ENCODE results near the gene MEX3A. TPM values are rescaled to one million over a fixed set of nuclear protein-coding genes. Genes with fewer than 3 reads are reported as not detected.
A peak's percentile ranks its signal among the peaks of the same experiment; 100 is the strongest.

Gene MEX3A
- total RNA-seq, 5 donors from 2014 or later (not counting 1 experiment from before 2014, with no cell fraction given): 0.03 to 0.58 (median 0.20) TPM

DNA sequence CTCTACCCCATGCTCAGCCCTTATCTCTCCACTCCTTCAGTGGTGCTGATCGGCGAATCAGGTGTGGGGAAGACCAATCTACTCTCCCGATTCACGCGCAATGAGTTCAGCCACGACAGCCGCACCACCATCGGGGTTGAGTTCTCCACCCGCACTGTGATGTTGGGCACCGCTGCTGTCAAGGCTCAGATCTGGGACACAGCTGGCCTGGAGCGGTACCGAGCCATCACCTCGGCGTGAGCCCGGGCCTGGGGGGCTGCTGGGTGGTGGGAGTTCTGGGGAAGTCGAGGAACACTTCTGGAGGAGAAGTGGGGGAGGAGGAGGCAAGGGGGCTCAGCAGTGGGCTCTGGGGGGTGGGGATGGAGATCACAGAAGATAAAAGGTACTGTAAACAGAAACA is 16.4 kb downstream of the MEX3A start:
- CTCF ChIA-PET: interaction anchor here in 1 of 2 donors (0.8 to 1.1 kb wide), 3 partner anchors 40 to 192 kb away, joined by 3 to 4 read pairs (median 3); partner anchors contain the start of gene SSR2
- H3K9me3 Mint-ChIP-seq: no peaks in the 10 kb centered on the region
- H3K9me3 ChIP-seq: no peaks in the 10 kb centered on the region
- no peaks in the 10 kb centered on the region for H3K36me3 ChIP-seq (ENCODE audit: control insufficient read depth in 2 of 2, extremely low read depth in 1 of 2, insufficient read depth in 1 of 2, low read length in 1 of 2)
- H3K4me1 Mint-ChIP-seq: peaks cover 6 to 8% (median 7%) of the 10 kb centered on the region in 3 donors
- no peak overlapping the region for H3K4me3 ChIP-seq (ENCODE audit: control insufficient read depth in 1 of 2, extremely low read depth in 1 of 2, low read length in 1 of 2)
- H3K36me3 Mint-ChIP-seq: no peaks in the 10 kb centered on the region
- WGBS (ENCODE audit: insufficient coverage): 84% methylated on average over 9 of the region's 16 CpGs
- POLR2A ChIA-PET: no interaction called here
- DNase-seq (no peak), ATAC-seq (replicated peaks in 1 of 4) (no peak)
- H3K4me1 ChIP-seq (ENCODE audit: control insufficient read depth in 1 of 2, extremely low read depth in 1 of 2, insufficient read depth in 2 of 2, low read length in 2 of 2): peaks cover 0 to 4% of the 10 kb centered on the region in 2 experiments
- H3K27me3 ChIP-seq (replicated peaks in 1 of 2; ENCODE audit: control insufficient read depth in 2 of 2, extremely low read depth in 1 of 2, insufficient read depth in 2 of 2, low read length in 1 of 2): peaks cover 0 to 3% of the 10 kb centered on the region in 2 experiments
- no peaks in the 10 kb centered on the region for H3K27me3 Mint-ChIP-seq
- no peak overlapping the region for H3K27ac ChIP-seq (ENCODE audit: low read length)
- no peak overlapping the region for H3K27ac Mint-ChIP-seq
- H3K4me3 Mint-ChIP-seq: no peak overlapping the region

DNA sequence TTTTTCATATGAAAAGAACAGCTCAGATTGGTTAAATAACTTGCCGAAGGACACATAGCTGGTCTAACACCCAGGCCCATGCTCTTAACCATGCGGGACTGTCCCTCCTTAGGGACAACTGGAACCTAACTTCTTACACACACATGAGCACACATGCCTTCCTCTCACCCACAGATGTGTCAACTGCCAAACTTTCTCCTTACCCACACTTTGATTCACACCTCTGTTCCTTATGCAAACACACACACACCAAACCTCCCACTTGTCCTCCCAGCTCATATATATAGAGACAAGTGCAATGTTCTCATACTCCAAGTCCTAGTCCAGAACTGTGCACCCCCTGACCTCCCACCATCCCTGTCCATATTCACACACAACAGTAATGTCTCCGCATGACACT is 17.1 kb downstream of the MEX3A start:
- Histone ChIP-seq H3K27ac (ENCODE audit: low read length) (no peak overlapping the region), H3K27me3 (replicated peaks in 1 of 2; ENCODE audit: control insufficient read depth in 2 of 2, extremely low read depth in 1 of 2, insufficient read depth in 2 of 2, low read length in 1 of 2) (peaks cover 0 to 3% of the 10 kb centered on the region in 2 experiments), H3K4me3 (ENCODE audit: control insufficient read depth in 1 of 2, extremely low read depth in 1 of 2, low read length in 1 of 2) (no peak overlapping the region), H3K9me3 (no peaks in the 10 kb centered on the region), H3K4me1 (ENCODE audit: control insufficient read depth in 1 of 2, extremely low read depth in 1 of 2, insufficient read depth in 2 of 2, low read length in 2 of 2) (peaks cover 0 to 4% of the 10 kb centered on the region in 2 experiments), H3K36me3 (ENCODE audit: control insufficient read depth in 2 of 2, extremely low read depth in 1 of 2, insufficient read depth in 1 of 2, low read length in 1 of 2) (no peaks in the 10 kb centered on the region)
- ChIA-PET CTCF (no interaction called here), POLR2A (no interaction called here)
- no peak for DNase-seq
- H3K27ac Mint-ChIP-seq: no peak overlapping the region
- no peaks in the 10 kb centered on the region for H3K36me3 Mint-ChIP-seq
- WGBS (ENCODE audit: insufficient coverage): 85% methylated on average over 3 of the region's 3 CpGs
- no peak for ATAC-seq (replicated peaks in 1 of 4)
- no peaks in the 10 kb centered on the region for H3K27me3 Mint-ChIP-seq
- no peaks in the 10 kb centered on the region for H3K9me3 Mint-ChIP-seq
- peaks cover 6 to 8% (median 7%) of the 10 kb centered on the region in 3 donors for H3K4me1 Mint-ChIP-seq
- no peak overlapping the region for H3K4me3 Mint-ChIP-seq

DNA sequence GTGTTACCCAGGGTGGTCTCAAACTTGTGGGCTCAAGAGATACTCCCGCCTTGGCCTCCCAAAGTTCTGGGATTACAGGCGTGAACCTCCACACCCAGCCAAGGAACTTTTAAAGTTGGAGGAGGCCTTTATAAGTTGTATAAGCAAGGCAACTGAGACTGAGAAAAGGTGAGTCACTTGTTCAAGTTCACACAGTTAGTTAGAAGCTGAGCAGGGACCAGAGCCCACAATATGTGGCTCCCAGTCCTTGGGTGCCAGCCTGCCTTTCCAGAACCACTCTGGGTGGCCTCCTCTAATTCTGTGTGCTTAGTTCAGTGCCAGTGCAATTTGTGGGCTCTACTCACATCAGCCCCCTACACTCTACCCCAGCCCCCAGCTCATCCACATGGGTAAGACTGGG is 17.6 kb downstream of the MEX3A start:
- H3K4me1 Mint-ChIP-seq: peaks cover 6 to 8% (median 7%) of the 10 kb centered on the region in 3 donors
- peaks cover 0 to 4% of the 10 kb centered on the region in 2 experiments for H3K4me1 ChIP-seq (ENCODE audit: control insufficient read depth in 1 of 2, extremely low read depth in 1 of 2, insufficient read depth in 2 of 2, low read length in 2 of 2)
- H3K27me3 Mint-ChIP-seq: no peaks in the 10 kb centered on the region
- peaks cover 0 to 3% of the 10 kb centered on the region in 2 experiments for H3K27me3 ChIP-seq (replicated peaks in 1 of 2; ENCODE audit: control insufficient read depth in 2 of 2, extremely low read depth in 1 of 2, insufficient read depth in 2 of 2, low read length in 1 of 2)
- no peak overlapping the region for H3K27ac ChIP-seq (ENCODE audit: low read length)
- H3K36me3 Mint-ChIP-seq: no peaks in the 10 kb centered on the region
- no peak overlapping the region for H3K4me3 ChIP-seq (ENCODE audit: control insufficient read depth in 1 of 2, extremely low read depth in 1 of 2, low read length in 1 of 2)
- CTCF ChIA-PET: interaction anchor here in 1 of 2 donors (0.9 kb wide), 1 partner anchor 39 kb away, joined by 3 read pairs; no protein-coding TSS in a partner anchor
- POLR2A ChIA-PET: no interaction called here
- DNase-seq (no peak), ATAC-seq (replicated peaks in 1 of 4) (no peak)
- no peaks in the 10 kb centered on the region for H3K9me3 ChIP-seq
- no peaks in the 10 kb centered on the region for H3K9me3 Mint-ChIP-seq
- H3K27ac Mint-ChIP-seq: no peak overlapping the region
- no peak overlapping the region for H3K4me3 Mint-ChIP-seq
- whole genome bisulfite sequencing (ENCODE audit: insufficient coverage): no CpG with 5 or more reads among the region's 2 CpGs
- no peaks in the 10 kb centered on the region for H3K36me3 ChIP-seq (ENCODE audit: control insufficient read depth in 2 of 2, extremely low read depth in 1 of 2, insufficient read depth in 1 of 2, low read length in 1 of 2)

DNA sequence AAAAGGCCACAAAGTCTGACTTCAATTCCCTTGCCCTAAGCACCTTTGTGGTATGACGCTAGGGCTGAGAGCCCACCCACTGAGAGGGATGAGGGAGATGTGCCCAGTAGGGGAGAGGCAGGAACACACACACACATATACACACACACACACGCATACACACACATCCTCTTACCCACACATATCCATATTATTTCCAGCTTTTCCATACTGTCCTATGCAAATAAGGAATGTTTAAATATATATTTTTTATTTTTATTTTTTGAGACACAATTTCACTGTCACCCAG is 18.3 kb downstream of the MEX3A start:
- Histone ChIP-seq H3K4me1 (ENCODE audit: control insufficient read depth in 1 of 2, extremely low read depth in 1 of 2, insufficient read depth in 2 of 2, low read length in 2 of 2) (peaks cover 0 to 4% of the 10 kb centered on the region in 2 experiments), H3K27ac (ENCODE audit: low read length) (no peak overlapping the region), H3K9me3 (no peaks in the 10 kb centered on the region), H3K36me3 (ENCODE audit: control insufficient read depth in 2 of 2, extremely low read depth in 1 of 2, insufficient read depth in 1 of 2, low read length in 1 of 2) (no peaks in the 10 kb centered on the region), H3K4me3 (ENCODE audit: control insufficient read depth in 1 of 2, extremely low read depth in 1 of 2, low read length in 1 of 2) (no peak overlapping the region), H3K27me3 (replicated peaks in 1 of 2; ENCODE audit: control insufficient read depth in 2 of 2, extremely low read depth in 1 of 2, insufficient read depth in 2 of 2, low read length in 1 of 2) (peaks cover 0 to 3% of the 10 kb centered on the region in 2 experiments)
- no CpG with 5 or more reads among the region's 2 CpGs for WGBS (ENCODE audit: insufficient coverage)
- H3K4me3 Mint-ChIP-seq: no peak overlapping the region
- no peaks in the 10 kb centered on the region for H3K9me3 Mint-ChIP-seq
- ATAC-seq (replicated peaks in 1 of 4): no peak
- H3K36me3 Mint-ChIP-seq: no peaks in the 10 kb centered on the region
- POLR2A ChIA-PET: no interaction called here
- no peaks in the 10 kb centered on the region for H3K27me3 Mint-ChIP-seq
- peaks cover 6 to 8% (median 7%) of the 10 kb centered on the region in 3 donors for H3K4me1 Mint-ChIP-seq
- DNase-seq: no peak
- H3K27ac Mint-ChIP-seq: no peak overlapping the region
- CTCF ChIA-PET: interaction anchor here (0.7 to 0.9 kb wide), 2 partner anchors 38 to 544 kb away, joined by 3 read pairs; no protein-coding TSS in a partner anchor

DNA sequence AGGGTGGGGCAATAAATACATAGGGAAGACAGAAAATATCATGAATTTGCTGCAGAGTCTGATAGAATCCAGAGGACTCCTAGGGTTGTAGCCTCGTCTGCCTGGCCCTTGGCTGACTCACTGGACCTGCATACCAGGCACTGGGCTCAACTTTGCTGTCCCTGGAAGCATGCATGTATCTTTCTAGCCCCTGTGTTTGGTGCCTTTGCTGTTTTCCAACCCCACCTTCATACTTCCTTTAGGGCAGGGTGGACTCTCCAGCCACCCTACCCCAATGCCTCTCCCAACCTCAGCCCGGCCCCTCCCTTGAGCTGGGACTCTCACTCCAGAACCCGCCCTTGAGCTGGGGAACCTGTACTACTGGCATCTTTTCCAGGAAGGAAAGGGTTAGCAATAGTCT is 20.1 kb downstream of the MEX3A start:
- peaks cover 0 to 3% of the 10 kb centered on the region in 2 experiments for H3K27me3 ChIP-seq (replicated peaks in 1 of 2; ENCODE audit: control insufficient read depth in 2 of 2, extremely low read depth in 1 of 2, insufficient read depth in 2 of 2, low read length in 1 of 2)
- H3K9me3 Mint-ChIP-seq: no peaks in the 10 kb centered on the region
- peaks cover 7 to 8% (median 7%) of the 10 kb centered on the region in 3 donors for H3K4me1 Mint-ChIP-seq
- no peaks in the 10 kb centered on the region for H3K36me3 Mint-ChIP-seq
- H3K36me3 ChIP-seq (ENCODE audit: control insufficient read depth in 2 of 2, extremely low read depth in 1 of 2, insufficient read depth in 1 of 2, low read length in 1 of 2): peaks cover 0 to 3% of the 10 kb centered on the region in 2 donors
- peaks cover 0 to 4% of the 10 kb centered on the region in 2 experiments for H3K4me1 ChIP-seq (ENCODE audit: control insufficient read depth in 1 of 2, extremely low read depth in 1 of 2, insufficient read depth in 2 of 2, low read length in 2 of 2)
- no peak overlapping the region for H3K4me3 ChIP-seq (ENCODE audit: control insufficient read depth in 1 of 2, extremely low read depth in 1 of 2, low read length in 1 of 2)
- H3K27ac ChIP-seq (ENCODE audit: low read length): no peak overlapping the region
- ChIA-PET CTCF (interaction anchor here in 1 of 2 donors (0.7 kb wide), 1 partner anchor 73 kb away, joined by 3 read pairs; no protein-coding TSS in a partner anchor), POLR2A (no interaction called here)
- ATAC-seq (replicated peaks in 1 of 4): no peak
- no peaks in the 10 kb centered on the region for H3K9me3 ChIP-seq
- WGBS (ENCODE audit: insufficient coverage): 100% methylated on average over 1 of the region's 3 CpGs
- no peak for DNase-seq
- H3K27ac Mint-ChIP-seq: no peak overlapping the region
- H3K27me3 Mint-ChIP-seq: no peaks in the 10 kb centered on the region
- no peak overlapping the region for H3K4me3 Mint-ChIP-seq

DNA sequence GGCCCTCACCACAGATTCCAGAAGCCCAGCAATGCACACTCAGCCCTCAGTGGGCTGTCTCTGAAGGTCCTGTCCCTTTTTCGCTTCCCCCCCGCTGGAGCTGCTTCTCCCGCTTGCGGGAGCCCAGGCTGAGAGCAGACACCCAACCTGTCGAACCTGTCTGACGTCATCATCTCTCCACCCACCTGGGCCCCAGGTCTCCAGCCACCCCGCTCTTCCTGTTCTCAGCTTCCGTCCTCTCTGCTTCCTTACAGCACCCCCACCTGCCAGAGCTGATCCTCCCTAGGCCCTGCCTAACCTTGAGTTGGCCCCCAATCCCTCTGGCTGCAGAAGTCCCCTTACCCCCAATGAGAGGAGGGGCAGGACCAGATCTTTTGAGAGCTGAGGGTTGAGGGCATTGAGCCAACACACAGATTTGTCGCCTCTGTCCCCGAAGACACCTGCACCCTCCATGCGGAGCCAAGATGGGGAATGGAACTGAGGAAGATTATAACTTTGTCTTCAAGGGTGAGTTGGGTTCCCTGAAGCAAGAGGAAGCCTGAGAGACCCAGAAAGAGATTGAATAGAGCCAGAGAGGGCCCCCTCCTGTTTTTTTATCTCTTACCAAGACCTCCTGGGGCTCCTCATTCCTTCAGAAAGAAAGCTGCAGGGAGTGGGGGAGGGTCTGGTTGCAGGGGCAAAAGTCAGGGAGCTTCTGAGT is 21.2 kb downstream of the MEX3A start, which contains the start of gene RAB25:
Gene RAB25, plus strand, starts transcription at position 224 of the 700 bp plus-strand sequence. Its CDS starts 241 bp downstream, at position 465.
- CTCF ChIA-PET: no interaction called here
- ATAC-seq (replicated peaks in 1 of 4): peak in 1 of 4 experiments; percentile 35
- H3K36me3 ChIP-seq (ENCODE audit: control insufficient read depth in 2 of 2, extremely low read depth in 1 of 2, insufficient read depth in 1 of 2, low read length in 1 of 2): peaks cover 0 to 3% of the 10 kb centered on the region in 2 donors
- Mint-ChIP-seq H3K27ac (peak within 1 kb of the TSS in 1 of 2 donors; percentile 53), H3K4me1 (peaks cover 5 to 7% (median 6%) of the 10 kb centered on the region in 3 donors), H3K4me3 (peak within 1 kb of the TSS in 1 of 3 donors; percentile 18), H3K36me3 (peaks cover 3% of the 10 kb centered on the region), H3K9me3 (no peaks in the 10 kb centered on the region), H3K27me3 (no peaks in the 10 kb centered on the region)
- peaks cover 0 to 3% of the 10 kb centered on the region in 2 experiments for H3K27me3 ChIP-seq (replicated peaks in 1 of 2; ENCODE audit: control insufficient read depth in 2 of 2, extremely low read depth in 1 of 2, insufficient read depth in 2 of 2, low read length in 1 of 2)
- POLR2A ChIA-PET: no interaction called here
- H3K4me3 ChIP-seq (ENCODE audit: control insufficient read depth in 1 of 2, extremely low read depth in 1 of 2, low read length in 1 of 2): no peak within 1 kb of the TSS
- H3K27ac ChIP-seq (ENCODE audit: low read length): no peak within 1 kb of the TSS
- H3K9me3 ChIP-seq: no peaks in the 10 kb centered on the region
- 69% methylated on average over 8 of the region's 11 CpGs for WGBS (ENCODE audit: insufficient coverage)
- DNase-seq: no peak
- H3K4me1 ChIP-seq (ENCODE audit: control insufficient read depth in 1 of 2, extremely low read depth in 1 of 2, insufficient read depth in 2 of 2, low read length in 2 of 2): no peaks in the 10 kb centered on the region

Data from T-cell (primary cell).